Panc1 (cell line): Measurements from ENCODE around the gene SCLY. TPM values are rescaled to one million over a fixed set of nuclear protein-coding genes. Genes with fewer than 3 reads are reported as not detected.

ENCODE experiments used
- ATAC-seq: fragments of 200-7000 bp; cut with Tn5 transposase; 2 replicates; pipeline ENCODE4 v1.9.1; 2020; ENCODE audit warnings: mild to moderate bottlenecking, moderate library complexity
- BruUV-seq: library from RNA; stranded (reverse); fragments of 400-500 nt; replicated peaks from 2 replicates; lab custom pipeline; 2021; lab: Mats Ljungman, UMichigan
- CTCF ChIA-PET: fragments of 300-600 bp; sonication (Branson Sonifier 250); formaldehyde crosslinking; loops from one replicate; lab custom pipeline; 2022; ENCODE audit warnings: antibody characterized with exemption; lab: Charles Lee
- POLR2A ChIA-PET: fragments of 300-600 bp; sonication (Branson Sonifier 250); formaldehyde crosslinking; loops from one replicate; lab custom pipeline; 2022; ENCODE audit warnings: antibody characterized with exemption; lab: Charles Lee
- DNase-seq: peaks from one replicate; pipeline ENCODE4 v3.0.0-alpha.2; 2010; ENCODE audit warnings: low read depth, low spot score
- H3K27ac ChIP-seq: 2 replicates; pipeline ENCODE4 v1.5.1; 2011; ENCODE audit warnings: mild to moderate bottlenecking, low read length, inconsistent platforms
- H3K27me3 ChIP-seq: fragments of 200-500 bp; sonication (Bioruptor generic); 2 replicates; pipeline ENCODE4 v1.6.0; 2014; ENCODE audit warnings: low read length, inconsistent platforms; ENCODE audit not compliant: control insufficient read depth, insufficient read depth
- H3K36me3 ChIP-seq: fragments of 200-500 bp; sonication (Bioruptor generic); 2 replicates; pipeline ENCODE4 v1.5.1; 2014; ENCODE audit warnings: inconsistent platforms, mild to moderate bottlenecking, low read length, moderate library complexity; ENCODE audit not compliant: control insufficient read depth, insufficient read depth
- H3K4me1 ChIP-seq: 2 replicates; pipeline ENCODE4 v1.5.1; 2011; ENCODE audit warnings: inconsistent platforms, mild to moderate bottlenecking, low read length, moderate library complexity; ENCODE audit not compliant: control insufficient read depth, insufficient read depth
- H3K4me3 ChIP-seq, 2 experiments: 2 replicates each; pipeline ENCODE4 v1.5.1; 2011 to 2012; ENCODE audit warnings: low read depth in 2 of 2, low read length in 2 of 2, mild to moderate bottlenecking in 2 of 2, inconsistent platforms in 1 of 2, moderate library complexity in 1 of 2
- H3K9me3 ChIP-seq: fragments of 200-500 bp; sonication (Bioruptor generic); 2 replicates; pipeline ENCODE4 v1.5.1; 2014; ENCODE audit warnings: low read depth, mild to moderate bottlenecking, inconsistent platforms, low read length, moderate library complexity; ENCODE audit not compliant: control insufficient read depth, insufficient read depth
- CTCF ChIP-seq: fragments of 450-650 bp; IDR thresholded peaks from 2 replicates; pipeline ENCODE4 v1.5.1; 2017; ENCODE audit warnings: mild to moderate bottlenecking
- POLR2AphosphoS5 ChIP-seq: IDR thresholded peaks from 2 replicates; pipeline ENCODE4 v1.6.1; 2012; ENCODE audit warnings: mild to moderate bottlenecking, low read depth, low read length, moderate library complexity
- REST ChIP-seq, 2 experiments: IDR thresholded peaks; 2 replicates each; pipeline ENCODE4 v1.6.1; 2011 to 2012; ENCODE audit warnings: low read depth in 2 of 2, control low read depth in 1 of 2, low read length in 1 of 2, mild to moderate bottlenecking in 1 of 2, moderate library complexity in 1 of 2; ENCODE audit not compliant: insufficient read depth in 1 of 2
- SIN3A ChIP-seq: IDR thresholded peaks from 2 replicates; pipeline ENCODE4 v1.6.1; 2012; ENCODE audit warnings: low read depth, mild to moderate bottlenecking, low read length, moderate library complexity, borderline replicate concordance; ENCODE audit not compliant: insufficient read depth
- TCF7L2 ChIP-seq: IDR thresholded peaks from 2 replicates; pipeline ENCODE4 v1.6.1; 2011; ENCODE audit warnings: mild to moderate bottlenecking, low read depth, low read length, inconsistent platforms
- in situ Hi-C: cut with HindIII; loops from 2 replicates; pipeline ENCODE4 v1.10.0; 2016; ENCODE audit warnings: low sequenced_read_pairs, low pct_unique_long_range_greater_than_20kb
- intact Hi-C: fragments of 100-400 bp; cut with micrococcal nuclease; formaldehyde crosslinking; loops from one replicate; pipeline ENCODE4 v1.10.0; 2022; ENCODE audit not compliant: unreplicated experiment
- total RNA-seq: library from RNA; stranded (reverse); gene quantifications from one replicate; pipeline ENCODE4 v1.2.1, GENCODE V29; 2021; ENCODE audit not compliant: unreplicated experiment

Gene SCLY
- total RNA-seq, 1 experiment from 2014 or later, result 31.4 TPM

- DNase-seq (no peak), ATAC-seq (no peak)
- no peaks in the 10 kb centered on the region for H3K27me3 ChIP-seq
- POLR2A ChIA-PET, result no interaction called here
- no peak for TF ChIP-seq CTCF
- TF ChIP-seq TCF7L2, result no peak
- no peak for TF ChIP-seq POLR2AphosphoS5
- no peak for TF ChIP-seq SIN3A
- TF ChIP-seq REST (IDR thresholded peaks at IDR 0.05; ENCODE audit: insufficient read depth in 1 of 2, low read depth in 2 of 2, low read length in 1 of 2), result no peak
- intact Hi-C loops, result no loop called here
- no TSS peak for BruUV-seq
- no peaks in the 10 kb centered on the region for H3K4me1 ChIP-seq
- H3K36me3 ChIP-seq, result no peaks in the 10 kb centered on the region
- no peaks in the 10 kb centered on the region for H3K9me3 ChIP-seq
- no peak overlapping the region for H3K27ac ChIP-seq
- in situ Hi-C loops, result no loop called here
- H3K4me3 ChIP-seq, result no peak overlapping the region
- CTCF ChIA-PET, result interaction anchor here (0.6 kb wide), 1 partner anchor 82 kb away, joined by 3 read pairs; no protein-coding TSS in a partner anchor
These were observed 64.5 kb downstream of the SCLY start for GRCh38 chr2:238125127-238125885.

GRCh38 chr2:238126338-238126737, 65.5 kb downstream of the SCLY start:
- H3K36me3 ChIP-seq, result no peaks in the 10 kb centered on the region
- H3K4me3 ChIP-seq, result no peak overlapping the region
- ATAC-seq (no peak), DNase-seq (no peak)
- no peaks in the 10 kb centered on the region for H3K27me3 ChIP-seq
- in situ Hi-C loops (no loop called here), intact Hi-C loops (no loop called here)
- no TSS peak for BruUV-seq
- ChIA-PET POLR2A (no interaction called here), CTCF (no interaction called here)
- no peaks in the 10 kb centered on the region for H3K4me1 ChIP-seq
- no peaks in the 10 kb centered on the region for H3K9me3 ChIP-seq
- H3K27ac ChIP-seq, result no peak overlapping the region
- no peak for TF ChIP-seq REST (IDR thresholded peaks at IDR 0.05; ENCODE audit: insufficient read depth in 1 of 2, low read depth in 2 of 2, low read length in 1 of 2)
- no peak for TF ChIP-seq POLR2AphosphoS5
- no peak for TF ChIP-seq TCF7L2
- no peak for TF ChIP-seq SIN3A
